GM08714 (cell line): ENCODE data around the gene SCARF1.

Source experiments
- H3K4me3 ChIP-seq: fragments of 200-500 bp; sonication (Bioruptor generic); 2 replicates; pipeline ENCODE4 v1.5.1; 2014; ENCODE audit warnings: mild to moderate bottlenecking, low read length, inconsistent platforms
- ZNF274 ChIP-seq: IDR thresholded peaks from 2 replicates; pipeline ENCODE4 v1.6.1; 2012; ENCODE audit warnings: mild to moderate bottlenecking, low read depth, low read length

SCARF1 gene

DNA sequence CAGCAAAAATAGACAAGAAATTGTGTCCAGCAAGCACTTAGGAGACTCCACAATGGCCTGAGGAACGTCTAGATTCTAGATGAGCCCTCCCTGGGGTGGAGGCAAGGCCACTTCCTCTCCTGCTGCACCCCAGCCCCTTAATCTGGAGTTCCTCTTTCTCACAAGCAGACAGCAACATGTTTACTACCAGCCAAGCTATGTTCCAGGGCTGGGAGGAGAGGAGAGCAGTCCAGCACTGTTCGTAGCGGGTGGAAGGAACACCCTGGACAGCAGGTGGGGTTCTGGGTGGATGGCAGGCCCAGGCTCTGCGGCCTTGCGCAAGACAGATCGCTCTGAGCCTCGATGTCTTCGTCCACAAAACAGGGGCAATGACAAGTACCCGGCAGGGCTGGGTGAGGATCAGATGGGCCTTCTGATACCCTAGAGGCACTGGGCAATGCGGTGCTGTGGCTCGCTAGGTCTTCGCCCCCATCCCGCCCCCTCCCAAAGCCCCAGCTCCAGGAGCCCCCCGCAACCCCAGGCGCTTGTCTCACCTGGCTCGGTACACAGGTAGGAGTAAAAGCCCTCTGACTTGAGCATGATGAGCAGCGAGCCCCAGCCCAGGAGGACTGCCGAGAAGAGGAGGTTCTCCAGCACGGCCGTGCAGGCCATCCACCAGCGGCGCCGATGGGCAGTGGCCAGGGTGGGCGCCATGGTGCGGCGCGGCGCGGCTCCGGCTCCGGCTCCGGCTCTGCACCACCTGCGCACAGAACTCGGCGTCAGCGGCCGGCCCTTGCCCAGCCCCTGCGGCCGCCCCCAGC lies 18.1 kb downstream of the SCARF1 start:
- peak overlapping the region; percentile 72; the same call in 1 of the 2 replicates for H3K4me3 ChIP-seq
- no peak for TF ChIP-seq ZNF274

- peak overlapping the region; percentile 72; the same call in 1 of the 2 replicates for H3K4me3 ChIP-seq
- TF ChIP-seq ZNF274, result no peak
Measured at GRCh38 chr17:1626333-1626732, 19.2 kb downstream of the SCARF1 start.

DNA sequence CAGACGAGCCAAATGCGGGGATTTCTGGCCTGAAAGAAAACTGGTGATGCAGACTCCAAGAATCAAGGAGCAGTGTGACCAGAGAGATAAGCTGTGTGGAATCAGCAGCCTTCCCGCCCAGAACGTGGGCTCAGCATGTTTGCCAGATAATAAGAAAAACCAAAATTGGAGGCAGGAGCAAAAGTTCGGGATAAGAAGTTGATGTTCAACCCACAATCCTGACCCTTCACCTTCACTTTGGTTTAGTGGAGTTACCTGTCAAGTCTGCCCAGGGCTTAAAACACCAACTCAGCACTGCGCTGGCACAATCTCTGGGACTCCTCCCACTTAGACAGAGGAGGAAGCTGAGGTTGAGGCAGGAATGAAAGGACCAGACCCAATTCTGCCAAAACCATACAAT lies 20.0 kb downstream of the SCARF1 start:
- no peak for TF ChIP-seq ZNF274
- H3K4me3 ChIP-seq, result no peak overlapping the region

GRCh38 chr17:1625053-1625452 lies 20.5 kb downstream of the SCARF1 start:
- no peak overlapping the region for H3K4me3 ChIP-seq

DNA sequence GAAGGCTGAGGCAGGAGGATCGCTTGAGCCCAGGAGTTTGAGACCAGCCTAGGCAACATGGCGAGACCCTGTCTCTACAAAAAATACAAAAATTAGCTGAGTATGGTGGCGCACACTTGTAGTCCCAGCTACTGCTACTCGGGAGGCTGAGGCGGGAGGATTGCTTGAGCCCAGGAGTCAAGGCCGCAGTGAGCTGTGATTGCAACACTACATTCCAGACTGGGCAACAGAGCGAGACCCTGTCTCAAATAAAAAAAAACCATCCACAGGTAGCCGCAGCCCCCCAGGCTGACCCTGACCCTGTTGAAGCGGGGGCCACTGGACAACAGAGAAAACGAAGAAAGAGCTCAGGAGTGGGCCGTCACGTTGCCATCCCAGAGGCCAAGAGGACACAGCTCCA lies 20.9 kb downstream of the SCARF1 start:
- H3K4me3 ChIP-seq, result no peak overlapping the region
- TF ChIP-seq ZNF274, result no peak

More at GRCh38 chr17:1625053-1625452, 20.5 kb downstream of the SCARF1 start:
- no peak for TF ChIP-seq ZNF274

DNA sequence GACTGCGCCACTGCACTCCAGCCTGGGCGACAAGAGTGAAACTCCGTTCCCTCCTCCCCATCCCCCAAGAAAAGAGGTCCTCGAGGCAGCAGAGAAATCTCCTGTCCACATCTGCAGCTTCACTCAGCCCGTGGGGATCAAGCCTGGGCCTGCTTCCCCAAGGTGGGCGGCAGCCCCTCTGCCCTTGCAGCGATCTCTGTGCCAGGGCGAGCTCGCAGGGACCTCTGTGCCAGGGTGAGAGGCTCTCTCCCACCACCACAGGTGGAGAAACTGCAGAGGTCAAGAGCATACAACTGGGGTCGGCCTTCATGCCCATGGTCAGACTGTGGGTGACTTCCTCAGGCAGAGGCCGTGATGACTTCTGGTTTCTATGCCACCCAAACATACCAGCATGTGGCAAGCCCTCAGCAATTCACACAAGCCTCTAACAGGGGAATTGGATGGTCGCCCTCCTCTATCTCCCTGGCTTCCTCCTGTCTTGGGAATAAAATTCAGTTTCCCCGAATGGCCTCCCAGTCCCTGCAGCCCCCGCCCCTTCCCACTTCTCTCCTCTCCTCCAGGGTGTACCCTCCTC lies 22.4 kb downstream of the SCARF1 start:
- TF ChIP-seq ZNF274, result no peak
- H3K4me3 ChIP-seq, result no peak overlapping the region

GRCh38 chr17:1621273-1621954 lies 24.1 kb downstream of the SCARF1 start:
- no peak overlapping the region for H3K4me3 ChIP-seq
- TF ChIP-seq ZNF274, result no peak

DNA sequence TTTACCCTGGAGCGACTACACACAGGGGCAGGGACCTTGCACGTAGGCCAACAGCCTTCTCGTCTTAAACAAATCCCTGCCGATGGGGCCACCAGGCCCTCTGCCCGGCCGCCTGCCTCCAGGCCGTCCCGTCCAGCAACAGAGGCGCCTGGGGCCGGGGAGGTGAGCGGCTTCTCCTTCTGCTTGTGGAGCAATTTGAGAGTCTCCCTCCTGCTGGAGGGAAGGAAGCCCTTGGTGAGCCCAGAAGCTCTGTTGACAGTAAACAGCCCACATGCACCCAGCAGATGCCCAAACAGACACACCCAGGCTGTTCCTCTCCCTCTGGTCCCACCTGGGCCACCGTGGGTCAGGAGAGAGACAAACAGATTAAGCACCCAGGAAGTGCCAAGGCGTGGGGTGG lies 25.0 kb downstream of the SCARF1 start:
- no peak for TF ChIP-seq ZNF274
- H3K4me3 ChIP-seq, result no peak overlapping the region

GRCh38 chr17:1617620-1618174 lies 27.8 kb downstream of the SCARF1 start:
- no peak overlapping the region for H3K4me3 ChIP-seq
- TF ChIP-seq ZNF274, result no peak

GRCh38 chr17:1616101-1616500 lies 29.4 kb downstream of the SCARF1 start:
- no peak overlapping the region for H3K4me3 ChIP-seq
- no peak for TF ChIP-seq ZNF274

- no peak overlapping the region for H3K4me3 ChIP-seq
- no peak for TF ChIP-seq ZNF274
Measured at GRCh38 chr17:1612400-1612799, 33.1 kb downstream of the SCARF1 start.

- H3K4me3 ChIP-seq, result no peak overlapping the region
- TF ChIP-seq ZNF274, result no peak
Measured at GRCh38 chr17:1611715-1612114, 33.8 kb downstream of the SCARF1 start.

DNA sequence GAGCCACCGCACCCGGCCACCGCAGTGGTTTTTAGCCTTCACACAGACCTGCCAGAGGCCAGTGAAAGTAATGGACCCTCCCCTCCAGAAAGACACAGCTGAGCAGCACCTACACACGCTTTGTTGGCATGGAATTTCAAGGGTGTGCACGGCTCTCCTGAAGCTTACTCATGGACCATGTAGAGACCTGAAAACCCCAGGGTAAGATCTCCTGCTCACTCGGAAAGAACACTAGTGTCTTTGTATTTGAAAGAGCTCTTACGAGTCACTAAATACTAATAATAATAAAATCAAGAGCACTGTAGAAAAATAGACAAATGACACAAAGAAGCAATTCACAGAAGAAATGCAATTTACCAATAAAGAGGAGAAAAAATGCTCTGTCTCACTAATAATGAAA lies 36.9 kb downstream of the SCARF1 start:
- no peak for TF ChIP-seq ZNF274
- H3K4me3 ChIP-seq, result no peak overlapping the region

DNA sequence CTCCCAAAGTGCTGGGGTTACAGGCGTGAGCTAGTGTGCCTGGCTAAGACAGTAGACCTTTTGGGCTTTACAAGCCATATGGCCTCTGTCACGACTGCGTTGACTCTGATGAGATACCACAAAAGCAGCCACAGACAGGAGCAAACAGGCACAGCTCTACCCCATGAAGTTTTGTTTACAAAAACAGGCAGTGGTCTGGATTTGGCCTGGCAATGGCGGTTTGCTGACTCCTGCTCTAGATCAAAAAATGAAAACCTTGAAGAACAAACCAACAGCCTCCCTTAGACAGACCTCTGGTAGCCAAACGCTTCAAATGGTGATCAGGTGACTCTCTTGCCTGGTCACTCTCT lies 37.6 kb downstream of the SCARF1 start:
- H3K4me3 ChIP-seq, result no peak overlapping the region
- no peak for TF ChIP-seq ZNF274
